ENCODE results near the gene LIME1.

Gene LIME1

GRCh38 chr20:63781181-63781580 lies 44.7 kb downstream of the LIME1 start:
- no peak overlapping the region for H3K27ac ChIP-seq (ENCODE audit: low read depth, low read length)
- H2BK15ac ChIP-seq (replicated peaks; ENCODE audit: low read depth): no peak overlapping the region
- H3K18ac ChIP-seq (ENCODE audit: low read length): no peak overlapping the region
- no peak overlapping the region for H4K8ac ChIP-seq (ENCODE audit: low read depth, low read length)
- peaks cover 16% of the 10 kb centered on the region for H3K79me2 ChIP-seq (ENCODE audit: control insufficient read depth, insufficient read depth, low read length)
- peaks cover 25% of the 10 kb centered on the region for H3K79me1 ChIP-seq (ENCODE audit: low read length)
- H3K4me2 ChIP-seq (ENCODE audit: low read length): no peak overlapping the region
- H3K56ac ChIP-seq (ENCODE audit: low read length): no peak overlapping the region
- H3K4ac ChIP-seq (ENCODE audit: low read depth, low read length): no peak overlapping the region
- no peak overlapping the region for H2AK5ac ChIP-seq (ENCODE audit: low read length)
- no peak overlapping the region for H3K23ac ChIP-seq (ENCODE audit: low read length)
- H3K4me3 ChIP-seq (ENCODE audit: low read length): no peak overlapping the region
- no peak overlapping the region for H2BK5ac ChIP-seq (ENCODE audit: low read length)
- no peaks in the 10 kb centered on the region for H3K27me3 ChIP-seq (ENCODE audit: insufficient read depth, low read length, poor library complexity)
- no CpG with 5 or more reads among the region's 14 CpGs for WGBS (ENCODE audit: extremely low coverage, insufficient coverage, low lambda C conversion rate)
- no peak overlapping the region for H2BK120ac ChIP-seq (ENCODE audit: low read depth, low read length)
- no peak overlapping the region for H3K9ac ChIP-seq (ENCODE audit: low read length)
- no peaks in the 10 kb centered on the region for H3K36me3 ChIP-seq (ENCODE audit: control insufficient read depth, insufficient read depth, low read length)
- H4K5ac ChIP-seq (ENCODE audit: low read length): no peak overlapping the region
- no peak for DNase-seq
- H3K4me1 ChIP-seq (ENCODE audit: control insufficient read depth, low read depth, low read length): no peaks in the 10 kb centered on the region

GRCh38 chr20:63782051-63782471 lies 45.6 kb downstream of the LIME1 start:
- Histone ChIP-seq H3K4ac (ENCODE audit: low read depth, low read length) (no peak overlapping the region), H3K79me1 (ENCODE audit: low read length) (peaks cover 25% of the 10 kb centered on the region), H3K79me2 (ENCODE audit: control insufficient read depth, insufficient read depth, low read length) (peaks cover 16% of the 10 kb centered on the region), H3K4me2 (ENCODE audit: low read length) (no peak overlapping the region), H3K36me3 (ENCODE audit: control insufficient read depth, insufficient read depth, low read length) (no peaks in the 10 kb centered on the region), H3K27me3 (ENCODE audit: insufficient read depth, low read length, poor library complexity) (no peaks in the 10 kb centered on the region), H3K4me3 (ENCODE audit: low read length) (no peak overlapping the region), H2BK15ac (replicated peaks; ENCODE audit: low read depth) (no peak overlapping the region), H3K27ac (ENCODE audit: low read depth, low read length) (no peak overlapping the region), H2BK5ac (ENCODE audit: low read length) (no peak overlapping the region), H4K5ac (ENCODE audit: low read length) (no peak overlapping the region), H3K56ac (ENCODE audit: low read length) (no peak overlapping the region), H3K9ac (ENCODE audit: low read length) (no peak overlapping the region), H4K8ac (ENCODE audit: low read depth, low read length) (no peak overlapping the region), H2BK120ac (ENCODE audit: low read depth, low read length) (no peak overlapping the region), H3K18ac (ENCODE audit: low read length) (no peak overlapping the region), H2AK5ac (ENCODE audit: low read length) (no peak overlapping the region), H3K4me1 (ENCODE audit: control insufficient read depth, low read depth, low read length) (no peaks in the 10 kb centered on the region), H3K23ac (ENCODE audit: low read length) (no peak overlapping the region)
- WGBS (ENCODE audit: extremely low coverage, insufficient coverage, low lambda C conversion rate): no CpG with 5 or more reads among the region's 18 CpGs
- DNase-seq: peak; percentile 36

GRCh38 chr20:63782521-63782971 lies 46.1 kb downstream of the LIME1 start:
- no peaks in the 10 kb centered on the region for H3K27me3 ChIP-seq (ENCODE audit: insufficient read depth, low read length, poor library complexity)
- no peak overlapping the region for H2AK5ac ChIP-seq (ENCODE audit: low read length)
- H3K18ac ChIP-seq (ENCODE audit: low read length): no peak overlapping the region
- H3K27ac ChIP-seq (ENCODE audit: low read depth, low read length): no peak overlapping the region
- no peak overlapping the region for H3K56ac ChIP-seq (ENCODE audit: low read length)
- H4K5ac ChIP-seq (ENCODE audit: low read length): no peak overlapping the region
- H3K36me3 ChIP-seq (ENCODE audit: control insufficient read depth, insufficient read depth, low read length): no peaks in the 10 kb centered on the region
- H3K4ac ChIP-seq (ENCODE audit: low read depth, low read length): no peak overlapping the region
- H3K79me2 ChIP-seq (ENCODE audit: control insufficient read depth, insufficient read depth, low read length): peaks cover 14% of the 10 kb centered on the region
- peaks cover 24% of the 10 kb centered on the region for H3K79me1 ChIP-seq (ENCODE audit: low read length)
- no peak for DNase-seq
- no peak overlapping the region for H3K23ac ChIP-seq (ENCODE audit: low read length)
- H3K4me3 ChIP-seq (ENCODE audit: low read length): no peak overlapping the region
- WGBS (ENCODE audit: extremely low coverage, insufficient coverage, low lambda C conversion rate): no CpG with 5 or more reads among the region's 12 CpGs
- no peak overlapping the region for H4K8ac ChIP-seq (ENCODE audit: low read depth, low read length)
- no peak overlapping the region for H2BK15ac ChIP-seq (replicated peaks; ENCODE audit: low read depth)
- H3K4me2 ChIP-seq (ENCODE audit: low read length): no peak overlapping the region
- no peak overlapping the region for H2BK5ac ChIP-seq (ENCODE audit: low read length)
- no peaks in the 10 kb centered on the region for H3K4me1 ChIP-seq (ENCODE audit: control insufficient read depth, low read depth, low read length)
- no peak overlapping the region for H2BK120ac ChIP-seq (ENCODE audit: low read depth, low read length)
- no peak overlapping the region for H3K9ac ChIP-seq (ENCODE audit: low read length)

- Histone ChIP-seq H2BK120ac (ENCODE audit: low read depth, low read length) (no peak overlapping the region), H4K8ac (ENCODE audit: low read depth, low read length) (no peak overlapping the region), H2BK15ac (replicated peaks; ENCODE audit: low read depth) (no peak overlapping the region), H3K4me1 (ENCODE audit: control insufficient read depth, low read depth, low read length) (no peaks in the 10 kb centered on the region), H3K4ac (ENCODE audit: low read depth, low read length) (no peak overlapping the region), H3K79me2 (ENCODE audit: control insufficient read depth, insufficient read depth, low read length) (peaks cover 10% of the 10 kb centered on the region), H3K4me3 (ENCODE audit: low read length) (no peak overlapping the region), H3K27ac (ENCODE audit: low read depth, low read length) (no peak overlapping the region), H3K9ac (ENCODE audit: low read length) (no peak overlapping the region), H3K4me2 (ENCODE audit: low read length) (no peak overlapping the region), H3K18ac (ENCODE audit: low read length) (no peak overlapping the region), H2BK5ac (ENCODE audit: low read length) (no peak overlapping the region), H3K36me3 (ENCODE audit: control insufficient read depth, insufficient read depth, low read length) (no peaks in the 10 kb centered on the region), H3K79me1 (ENCODE audit: low read length) (peaks cover 22% of the 10 kb centered on the region), H3K27me3 (ENCODE audit: insufficient read depth, low read length, poor library complexity) (no peaks in the 10 kb centered on the region), H3K56ac (ENCODE audit: low read length) (no peak overlapping the region), H2AK5ac (ENCODE audit: low read length) (no peak overlapping the region), H3K23ac (ENCODE audit: low read length) (no peak overlapping the region), H4K5ac (ENCODE audit: low read length) (no peak overlapping the region)
- no CpG with 5 or more reads among the region's 16 CpGs for WGBS (ENCODE audit: extremely low coverage, insufficient coverage, low lambda C conversion rate)
- no peak for DNase-seq
Observed at GRCh38 chr20:63783970-63784369, 47.5 kb downstream of the LIME1 start.

GRCh38 chr20:63785691-63786131 lies 49.2 kb downstream of the LIME1 start:
- H3K4me1 ChIP-seq (ENCODE audit: control insufficient read depth, low read depth, low read length): no peaks in the 10 kb centered on the region
- no peak overlapping the region for H2AK5ac ChIP-seq (ENCODE audit: low read length)
- no peak overlapping the region for H2BK15ac ChIP-seq (replicated peaks; ENCODE audit: low read depth)
- no peak overlapping the region for H2BK120ac ChIP-seq (ENCODE audit: low read depth, low read length)
- no peak for DNase-seq
- no peak overlapping the region for H3K23ac ChIP-seq (ENCODE audit: low read length)
- H3K79me2 ChIP-seq (ENCODE audit: control insufficient read depth, insufficient read depth, low read length): peaks cover 10% of the 10 kb centered on the region
- peaks cover 22% of the 10 kb centered on the region for H3K79me1 ChIP-seq (ENCODE audit: low read length)
- no peak overlapping the region for H4K5ac ChIP-seq (ENCODE audit: low read length)
- no CpG with 5 or more reads among the region's 14 CpGs for WGBS (ENCODE audit: extremely low coverage, insufficient coverage, low lambda C conversion rate)
- H3K36me3 ChIP-seq (ENCODE audit: control insufficient read depth, insufficient read depth, low read length): peaks cover 2% of the 10 kb centered on the region
- H4K8ac ChIP-seq (ENCODE audit: low read depth, low read length): no peak overlapping the region
- H2BK5ac ChIP-seq (ENCODE audit: low read length): no peak overlapping the region
- no peaks in the 10 kb centered on the region for H3K27me3 ChIP-seq (ENCODE audit: insufficient read depth, low read length, poor library complexity)
- no peak overlapping the region for H3K4ac ChIP-seq (ENCODE audit: low read depth, low read length)
- H3K56ac ChIP-seq (ENCODE audit: low read length): no peak overlapping the region
- H3K9ac ChIP-seq (ENCODE audit: low read length): no peak overlapping the region
- no peak overlapping the region for H3K27ac ChIP-seq (ENCODE audit: low read depth, low read length)
- no peak overlapping the region for H3K4me2 ChIP-seq (ENCODE audit: low read length)
- H3K4me3 ChIP-seq (ENCODE audit: low read length): no peak overlapping the region
- no peak overlapping the region for H3K18ac ChIP-seq (ENCODE audit: low read length)

GRCh38 chr20:63787302-63787701 lies 50.8 kb downstream of the LIME1 start:
- Histone ChIP-seq H4K8ac (ENCODE audit: low read depth, low read length) (no peak overlapping the region), H3K4me1 (ENCODE audit: control insufficient read depth, low read depth, low read length) (no peaks in the 10 kb centered on the region), H3K79me2 (ENCODE audit: control insufficient read depth, insufficient read depth, low read length) (peaks cover 10% of the 10 kb centered on the region), H3K56ac (ENCODE audit: low read length) (no peak overlapping the region), H3K4me2 (ENCODE audit: low read length) (no peak overlapping the region), H2AK5ac (ENCODE audit: low read length) (no peak overlapping the region), H3K79me1 (ENCODE audit: low read length) (peaks cover 18% of the 10 kb centered on the region), H3K9ac (ENCODE audit: low read length) (no peak overlapping the region), H3K4ac (ENCODE audit: low read depth, low read length) (no peak overlapping the region), H4K5ac (ENCODE audit: low read length) (no peak overlapping the region), H3K36me3 (ENCODE audit: control insufficient read depth, insufficient read depth, low read length) (peaks cover 2% of the 10 kb centered on the region), H2BK15ac (replicated peaks; ENCODE audit: low read depth) (no peak overlapping the region), H3K18ac (ENCODE audit: low read length) (no peak overlapping the region), H2BK5ac (ENCODE audit: low read length) (no peak overlapping the region), H3K23ac (ENCODE audit: low read length) (no peak overlapping the region), H3K4me3 (ENCODE audit: low read length) (no peak overlapping the region), H3K27ac (ENCODE audit: low read depth, low read length) (no peak overlapping the region), H2BK120ac (ENCODE audit: low read depth, low read length) (no peak overlapping the region), H3K27me3 (ENCODE audit: insufficient read depth, low read length, poor library complexity) (no peaks in the 10 kb centered on the region)
- WGBS (ENCODE audit: extremely low coverage, insufficient coverage, low lambda C conversion rate): no CpG with 5 or more reads among the region's 11 CpGs
- DNase-seq: no peak

Data from mesendoderm (in vitro differentiated cells).